Activated T-cell treated with anti-CD3 and anti-CD28 coated beads, Interleukin-2, amount 50 U/mL, for 4 hours (primary cell): ENCODE data around the gene CDKN2A. TPM values are rescaled to one million over a fixed set of nuclear protein-coding genes. Genes with fewer than 3 reads are reported as not detected.
A peak's percentile ranks its signal among the peaks of the same experiment; 100 is the strongest.

Source experiments
- ATAC-seq, 2 donors: fragments of 200-7000 bp; cut with Tn5 transposase; one replicate each; pipeline ENCODE4 v1.10.0; 2021
- DNase-seq: peaks from one replicate; pipeline ENCODE4 v3.0.0-alpha.2; 2020
- H3K27me3 Mint-ChIP-seq: one replicate; pipeline ENCODE4 v1.8.0; 2021; ENCODE audit warnings: low read depth, mixed read lengths
- H3K36me3 Mint-ChIP-seq: one replicate; pipeline ENCODE4 v1.8.0; 2022; ENCODE audit warnings: mixed read lengths; ENCODE audit not compliant: insufficient read depth
- H3K4me1 Mint-ChIP-seq: one replicate; pipeline ENCODE4 v1.8.0; 2021; ENCODE audit warnings: low read depth, mixed read lengths
- H3K4me3 Mint-ChIP-seq: one replicate; pipeline ENCODE4 v1.8.0; 2021; ENCODE audit warnings: mild to moderate bottlenecking, moderate library complexity, mixed read lengths
- H3K9me3 Mint-ChIP-seq: one replicate; pipeline ENCODE4 v1.8.0; 2021; ENCODE audit warnings: mixed read lengths
- total RNA-seq, 3 donors: library from RNA; stranded (reverse); gene quantifications; one replicate each; pipeline ENCODE4 v1.2.1, GENCODE V29; 2021

The CDKN2A gene
- total RNA-seq, 3 donors from 2014 or later, result 1.2 to 2.7 (median 1.4) TPM

- no peaks in the 10 kb centered on the region for H3K4me1 Mint-ChIP-seq
- no peak overlapping the region for H3K4me3 Mint-ChIP-seq
- ATAC-seq, result no peak
- DNase-seq, result no peak
- no peaks in the 10 kb centered on the region for H3K9me3 Mint-ChIP-seq
- no peaks in the 10 kb centered on the region for H3K36me3 Mint-ChIP-seq
- H3K27me3 Mint-ChIP-seq, result peaks cover 65% of the 10 kb centered on the region
Measured at GRCh38 chr9:21982391-21982790, 11.8 kb downstream of the CDKN2A start.

GRCh38 chr9:21976334-21976875 lies 17.8 kb downstream of the CDKN2A start:
- Mint-ChIP-seq H3K9me3 (no peaks in the 10 kb centered on the region), H3K27me3 (peaks cover 83% of the 10 kb centered on the region), H3K4me1 (peaks cover 13% of the 10 kb centered on the region), H3K36me3 (no peaks in the 10 kb centered on the region), H3K4me3 (no peak overlapping the region)
- DNase-seq (no peak), ATAC-seq (no peak)

- peaks cover 90% of the 10 kb centered on the region for H3K27me3 Mint-ChIP-seq
- peaks cover 2% of the 10 kb centered on the region for H3K36me3 Mint-ChIP-seq
- ATAC-seq (peak; percentile 65 to 78), DNase-seq (peak; percentile 48)
- H3K4me3 Mint-ChIP-seq, result peak overlapping the region; percentile 79
- peaks cover 6% of the 10 kb centered on the region for H3K9me3 Mint-ChIP-seq
- peaks cover 15% of the 10 kb centered on the region for H3K4me1 Mint-ChIP-seq
Measured at GRCh38 chr9:21974722-21975409, 19.3 kb downstream of the CDKN2A start.

GRCh38 chr9:21974343-21974721 lies 19.9 kb downstream of the CDKN2A start:
- no peak for ATAC-seq
- DNase-seq, result no peak
- peak overlapping the region; percentile 79 for H3K4me3 Mint-ChIP-seq
- H3K27me3 Mint-ChIP-seq, result peaks cover 90% of the 10 kb centered on the region
- H3K4me1 Mint-ChIP-seq, result peaks cover 16% of the 10 kb centered on the region
- H3K36me3 Mint-ChIP-seq, result peaks cover 2% of the 10 kb centered on the region
- H3K9me3 Mint-ChIP-seq, result peaks cover 7% of the 10 kb centered on the region

GRCh38 chr9:21972361-21972760 lies 21.8 kb downstream of the CDKN2A start:
- no peak overlapping the region for H3K4me3 Mint-ChIP-seq
- peaks cover 24% of the 10 kb centered on the region for H3K4me1 Mint-ChIP-seq
- peaks cover 13% of the 10 kb centered on the region for H3K9me3 Mint-ChIP-seq
- peaks cover 94% of the 10 kb centered on the region for H3K27me3 Mint-ChIP-seq
- peaks cover 2% of the 10 kb centered on the region for H3K36me3 Mint-ChIP-seq
- DNase-seq, result no peak
- no peak for ATAC-seq

- DNase-seq (no peak), ATAC-seq (no peak)
- Mint-ChIP-seq H3K9me3 (peaks cover 16% of the 10 kb centered on the region), H3K4me1 (peaks cover 24% of the 10 kb centered on the region), H3K36me3 (peaks cover 2% of the 10 kb centered on the region), H3K27me3 (peaks cover 93% of the 10 kb centered on the region), H3K4me3 (peak overlapping the region; percentile 21)
Measured at GRCh38 chr9:21970800-21971640, 23.2 kb downstream of the CDKN2A start.

- H3K4me3 Mint-ChIP-seq, result peak overlapping the region; percentile 38
- peaks cover 28% of the 10 kb centered on the region for H3K4me1 Mint-ChIP-seq
Measured at GRCh38 chr9:21969951-21970799, 24.0 kb downstream of the CDKN2A start.

GRCh38 chr9:21969011-21969940 lies 24.9 kb downstream of the CDKN2A start:
- no peak for DNase-seq
- Mint-ChIP-seq H3K4me1 (peaks cover 27% of the 10 kb centered on the region), H3K36me3 (peaks cover 2% of the 10 kb centered on the region), H3K9me3 (peaks cover 16% of the 10 kb centered on the region), H3K27me3 (peaks cover 93% of the 10 kb centered on the region), H3K4me3 (no peak overlapping the region)
- ATAC-seq, result no peak

More at GRCh38 chr9:21969951-21970799, 24.0 kb downstream of the CDKN2A start:
- peaks cover 93% of the 10 kb centered on the region for H3K27me3 Mint-ChIP-seq
- peaks cover 2% of the 10 kb centered on the region for H3K36me3 Mint-ChIP-seq
- peaks cover 16% of the 10 kb centered on the region for H3K9me3 Mint-ChIP-seq
- ATAC-seq (no peak), DNase-seq (no peak)

GRCh38 chr9:21968331-21969010 lies 25.7 kb downstream of the CDKN2A start:
- ATAC-seq, result no peak
- Mint-ChIP-seq H3K4me1 (peaks cover 26% of the 10 kb centered on the region), H3K9me3 (peaks cover 19% of the 10 kb centered on the region), H3K36me3 (peaks cover 2% of the 10 kb centered on the region), H3K27me3 (peaks cover 93% of the 10 kb centered on the region), H3K4me3 (no peak overlapping the region)
- no peak for DNase-seq

GRCh38 chr9:21967702-21968101 lies 26.5 kb downstream of the CDKN2A start:
- no peak for ATAC-seq
- Mint-ChIP-seq H3K4me1 (peaks cover 26% of the 10 kb centered on the region), H3K27me3 (peaks cover 95% of the 10 kb centered on the region), H3K9me3 (peaks cover 20% of the 10 kb centered on the region), H3K36me3 (peaks cover 2% of the 10 kb centered on the region), H3K4me3 (no peak overlapping the region)
- no peak for DNase-seq

- peaks cover 20% of the 10 kb centered on the region for H3K9me3 Mint-ChIP-seq
- peaks cover 26% of the 10 kb centered on the region for H3K4me1 Mint-ChIP-seq
- ATAC-seq (no peak), DNase-seq (no peak)
- no peak overlapping the region for H3K4me3 Mint-ChIP-seq
- H3K27me3 Mint-ChIP-seq, result peaks cover 95% of the 10 kb centered on the region
- H3K36me3 Mint-ChIP-seq, result peaks cover 2% of the 10 kb centered on the region
Measured at GRCh38 chr9:21967169-21967568, 27.0 kb downstream of the CDKN2A start.

- no peak overlapping the region for H3K4me3 Mint-ChIP-seq
- peaks cover 19% of the 10 kb centered on the region for H3K9me3 Mint-ChIP-seq
- peaks cover 95% of the 10 kb centered on the region for H3K27me3 Mint-ChIP-seq
- no peak for DNase-seq
- peaks cover 26% of the 10 kb centered on the region for H3K4me1 Mint-ChIP-seq
- ATAC-seq, result no peak
- peaks cover 2% of the 10 kb centered on the region for H3K36me3 Mint-ChIP-seq
Measured at GRCh38 chr9:21966140-21966851, 27.9 kb downstream of the CDKN2A start.
